ENCODE results near the gene ALPL. TPM values are rescaled to one million over a fixed set of nuclear protein-coding genes. Genes with fewer than 3 reads are reported as not detected.

The ALPL gene
- total and polyA plus RNA-seq, 10 of the 15 experiments (the other 5 are each of a cell fraction or from before 2014, with no cell fraction given): 0.07 to 0.59 (median 0.31) TPM; not detected in 2

DNA sequence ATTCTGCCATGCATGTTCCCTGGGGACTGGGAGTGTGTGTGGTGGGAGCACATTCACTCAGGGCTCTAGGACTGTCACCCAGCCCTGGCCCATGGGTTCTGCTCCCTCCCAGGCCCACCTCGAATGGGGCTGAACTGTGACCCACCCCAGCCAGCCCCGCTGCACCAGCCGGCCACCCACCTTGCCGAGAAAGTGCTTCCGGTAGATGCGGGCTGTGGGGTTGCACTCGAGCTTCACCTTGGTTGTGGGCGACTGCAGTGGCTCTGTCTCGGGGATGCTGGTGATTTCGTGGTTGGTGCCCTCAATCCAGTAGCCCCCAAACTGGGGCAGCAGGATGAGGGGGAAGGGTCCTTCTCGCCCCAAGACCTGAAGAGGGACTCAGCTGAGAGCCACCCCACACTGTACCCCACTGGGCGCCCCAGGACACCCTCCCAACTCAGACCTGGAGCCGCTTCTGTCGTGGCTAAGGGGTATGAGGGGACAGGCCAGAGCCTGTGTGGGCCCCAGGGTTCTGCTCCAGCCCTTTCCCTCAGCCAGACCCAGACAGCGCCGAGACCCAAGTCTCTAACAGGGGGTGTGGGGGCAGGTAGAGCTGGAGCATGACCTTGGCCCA lies 108.0 kb downstream of the ALPL start (continued):
- TF ChIP-seq, protein P1, sequence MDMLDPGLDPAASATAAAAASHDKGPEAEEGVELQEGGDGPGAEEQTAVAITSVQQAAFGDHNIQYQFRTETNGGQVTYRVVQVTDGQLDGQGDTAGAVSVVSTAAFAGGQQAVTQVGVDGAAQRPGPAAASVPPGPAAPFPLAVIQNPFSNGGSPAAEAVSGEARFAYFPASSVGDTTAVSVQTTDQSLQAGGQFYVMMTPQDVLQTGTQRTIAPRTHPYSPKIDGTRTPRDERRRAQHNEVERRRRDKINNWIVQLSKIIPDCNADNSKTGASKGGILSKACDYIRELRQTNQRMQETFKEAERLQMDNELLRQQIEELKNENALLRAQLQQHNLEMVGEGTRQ (IDR thresholded peaks at IDR 0.05; ENCODE audit: borderline replicate concordance, low read depth, low read length): no peak
- TF ChIP-seq RAD21 (IDR thresholded peaks at IDR 0.05; ENCODE audit: insufficient read depth, low read depth, low read length) (no peak), GATAD2B (conservative IDR thresholded peaks at IDR 0.05; ENCODE audit: low read depth) (no peak), KDM1A (IDR thresholded peaks at IDR 0.05; ENCODE audit: borderline replicate concordance) (no peak), MEF2A (IDR thresholded peaks at IDR 0.05; ENCODE audit: insufficient read depth, low read depth, low read length) (no peak), ETV6 (conservative IDR thresholded peaks at IDR 0.05 in 1 of 2, IDR thresholded peaks at IDR 0.05 in 1 of 2; ENCODE audit: borderline replicate concordance in 1 of 2, low read depth in 1 of 2) (no peak), SP1 (IDR thresholded peaks at IDR 0.05; ENCODE audit: low read depth, low read length) (no peak), EP300 (IDR thresholded peaks at IDR 0.05; ENCODE audit: borderline replicate concordance in 1 of 2, control insufficient read depth in 1 of 2, low read depth in 2 of 2, low read length in 2 of 2) (no peak), FOXK2 (IDR thresholded peaks at IDR 0.05) (no peak), WRNIP1 (IDR thresholded peaks at IDR 0.05; ENCODE audit: borderline replicate concordance, low read depth, low read length) (no peak)
- TF ChIP-seq, protein P2, sequence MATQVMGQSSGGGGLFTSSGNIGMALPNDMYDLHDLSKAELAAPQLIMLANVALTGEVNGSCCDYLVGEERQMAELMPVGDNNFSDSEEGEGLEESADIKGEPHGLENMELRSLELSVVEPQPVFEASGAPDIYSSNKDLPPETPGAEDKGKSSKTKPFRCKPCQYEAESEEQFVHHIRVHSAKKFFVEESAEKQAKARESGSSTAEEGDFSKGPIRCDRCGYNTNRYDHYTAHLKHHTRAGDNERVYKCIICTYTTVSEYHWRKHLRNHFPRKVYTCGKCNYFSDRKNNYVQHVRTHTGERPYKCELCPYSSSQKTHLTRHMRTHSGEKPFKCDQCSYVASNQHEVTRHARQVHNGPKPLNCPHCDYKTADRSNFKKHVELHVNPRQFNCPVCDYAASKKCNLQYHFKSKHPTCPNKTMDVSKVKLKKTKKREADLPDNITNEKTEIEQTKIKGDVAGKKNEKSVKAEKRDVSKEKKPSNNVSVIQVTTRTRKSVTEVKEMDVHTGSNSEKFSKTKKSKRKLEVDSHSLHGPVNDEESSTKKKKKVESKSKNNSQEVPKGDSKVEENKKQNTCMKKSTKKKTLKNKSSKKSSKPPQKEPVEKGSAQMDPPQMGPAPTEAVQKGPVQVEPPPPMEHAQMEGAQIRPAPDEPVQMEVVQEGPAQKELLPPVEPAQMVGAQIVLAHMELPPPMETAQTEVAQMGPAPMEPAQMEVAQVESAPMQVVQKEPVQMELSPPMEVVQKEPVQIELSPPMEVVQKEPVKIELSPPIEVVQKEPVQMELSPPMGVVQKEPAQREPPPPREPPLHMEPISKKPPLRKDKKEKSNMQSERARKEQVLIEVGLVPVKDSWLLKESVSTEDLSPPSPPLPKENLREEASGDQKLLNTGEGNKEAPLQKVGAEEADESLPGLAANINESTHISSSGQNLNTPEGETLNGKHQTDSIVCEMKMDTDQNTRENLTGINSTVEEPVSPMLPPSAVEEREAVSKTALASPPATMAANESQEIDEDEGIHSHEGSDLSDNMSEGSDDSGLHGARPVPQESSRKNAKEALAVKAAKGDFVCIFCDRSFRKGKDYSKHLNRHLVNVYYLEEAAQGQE (IDR thresholded peaks at IDR 0.05; ENCODE audit: low read depth, low read length): no peak

Data from GM12878 (cell line).